GM18526 (cell line): ENCODE results near the gene GP1BA.

Experiments
- POLR2A ChIP-seq: IDR thresholded peaks from 3 replicates; pipeline ENCODE4 v1.6.1; 2011; ENCODE audit not compliant: insufficient read length; ENCODE audit errors: extremely low read depth

The GP1BA gene

GRCh38 chr17:4899341-4900230 lies 32.5 kb upstream of the GP1BA start, which contains the start of gene C17orf107:
Gene C17orf107 (plus strand): TSS chr17:4899536. CDS start chr17:4899763, 227 bp downstream.
- TF ChIP-seq POLR2A, result no peak

GRCh38 chr17:4900231-4901107 lies 31.6 kb upstream of the GP1BA start:
- TF ChIP-seq POLR2A, result no peak

- TF ChIP-seq POLR2A, result no peak
Observed at GRCh38 chr17:4901108-4901647, 30.9 kb upstream of the GP1BA start.

GRCh38 chr17:4901648-4902344 lies 30.3 kb upstream of the GP1BA start:
- TF ChIP-seq POLR2A, result no peak

- TF ChIP-seq POLR2A, result no peak
Observed at GRCh38 chr17:4902540-4902939, 29.5 kb upstream of the GP1BA start.

GRCh38 chr17:4903051-4903818 lies 28.8 kb upstream of the GP1BA start, which contains the start of gene CHRNE:
Gene CHRNE (minus strand): TSS chr17:4903098. CDS start chr17:4903063, 35 bp downstream.
- TF ChIP-seq POLR2A, result no peak

- TF ChIP-seq POLR2A, result no peak
Observed at GRCh38 chr17:4908301-4908700, 23.8 kb upstream of the GP1BA start.

GRCh38 chr17:4908711-4909496 lies 23.2 kb upstream of the GP1BA start:
- no peak for TF ChIP-seq POLR2A

GRCh38 chr17:4913994-4914393 lies 18.1 kb upstream of the GP1BA start:
- TF ChIP-seq POLR2A, result no peak

- TF ChIP-seq POLR2A, result no peak
Observed at GRCh38 chr17:4919511-4920047, 12.5 kb upstream of the GP1BA start.

- TF ChIP-seq POLR2A, result no peak
Observed at GRCh38 chr17:4920351-4921048, 11.6 kb upstream of the GP1BA start.

- TF ChIP-seq POLR2A, result no peak
Observed at GRCh38 chr17:4921320-4921719, 10.8 kb upstream of the GP1BA start.
